GM19468 (cell line): Measurements from ENCODE around the gene IL4.

Source experiments
- ATAC-seq: cut with Tn5 transposase; IDR thresholded peaks from one replicate; pipeline ENCODE4 v1.9.1; 2021; ENCODE audit warnings: mild to moderate bottlenecking, moderate library complexity, moderate number of reproducible peaks; ENCODE audit not compliant: unreplicated experiment; ENCODE audit errors: extremely low read depth

IL4 gene

DNA sequence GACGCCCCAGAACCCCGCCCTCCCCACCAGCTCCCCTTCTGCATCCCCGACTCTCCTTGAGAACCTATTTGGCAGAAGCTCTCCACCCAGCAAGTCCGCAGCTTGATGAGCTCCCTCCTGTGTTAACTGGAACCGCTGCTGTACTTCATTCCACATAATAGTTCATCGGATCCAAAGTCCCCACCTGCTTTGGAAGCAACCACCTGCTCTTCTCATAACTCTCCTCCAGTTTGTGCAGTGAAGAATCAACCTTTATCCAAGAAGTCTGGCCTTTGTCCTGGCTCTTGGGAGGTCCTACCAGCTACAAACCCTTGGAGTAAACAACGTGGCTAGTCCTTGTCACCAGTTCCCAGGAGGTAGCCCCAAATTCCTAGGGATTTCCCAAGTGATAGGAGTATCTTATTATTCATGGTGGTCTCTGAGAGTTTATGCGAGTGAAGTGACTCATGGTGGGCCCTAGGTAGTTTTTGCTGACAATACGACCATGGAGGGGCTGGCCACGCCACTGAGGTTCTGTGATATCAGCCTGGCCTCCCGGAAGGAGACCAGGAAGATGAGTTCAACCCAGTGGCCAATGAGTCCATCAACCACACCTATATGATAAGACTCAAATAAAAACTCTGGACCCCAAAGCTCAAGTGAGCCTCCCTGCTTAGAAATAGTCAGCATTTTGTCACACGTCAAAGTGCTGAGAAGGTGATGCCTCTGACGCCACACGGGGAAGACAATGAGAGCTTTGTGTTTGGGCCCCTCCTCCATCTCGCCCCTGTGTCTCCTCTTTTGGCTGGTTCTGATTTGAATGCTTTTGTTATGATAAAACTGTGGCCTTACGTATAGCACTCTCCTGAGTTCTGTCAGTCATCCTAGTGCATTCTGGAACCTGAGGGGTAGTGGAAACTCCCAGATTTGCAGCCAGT is 3.6 kb upstream of the IL4 start:
- no peak for ATAC-seq

- ATAC-seq: no peak
These were observed 2.8 kb upstream of the IL4 start for GRCh38 chr5:132671000-132671399.

DNA sequence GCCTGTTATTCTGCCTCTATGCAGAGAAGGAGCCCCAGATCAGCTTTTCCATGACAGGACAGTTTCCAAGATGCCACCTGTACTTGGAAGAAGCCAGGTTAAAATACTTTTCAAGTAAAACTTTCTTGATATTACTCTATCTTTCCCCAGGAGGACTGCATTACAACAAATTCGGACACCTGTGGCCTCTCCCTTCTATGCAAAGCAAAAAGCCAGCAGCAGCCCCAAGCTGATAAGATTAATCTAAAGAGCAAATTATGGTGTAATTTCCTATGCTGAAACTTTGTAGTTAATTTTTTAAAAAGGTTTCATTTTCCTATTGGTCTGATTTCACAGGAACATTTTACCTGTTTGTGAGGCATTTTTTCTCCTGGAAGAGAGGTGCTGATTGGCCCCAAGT is 301 bp upstream of the IL4 start:
- ATAC-seq: no peak

GRCh38 chr5:132674671-132675506 is 1.1 kb downstream of the IL4 start:
- peak; percentile 78 for ATAC-seq

DNA sequence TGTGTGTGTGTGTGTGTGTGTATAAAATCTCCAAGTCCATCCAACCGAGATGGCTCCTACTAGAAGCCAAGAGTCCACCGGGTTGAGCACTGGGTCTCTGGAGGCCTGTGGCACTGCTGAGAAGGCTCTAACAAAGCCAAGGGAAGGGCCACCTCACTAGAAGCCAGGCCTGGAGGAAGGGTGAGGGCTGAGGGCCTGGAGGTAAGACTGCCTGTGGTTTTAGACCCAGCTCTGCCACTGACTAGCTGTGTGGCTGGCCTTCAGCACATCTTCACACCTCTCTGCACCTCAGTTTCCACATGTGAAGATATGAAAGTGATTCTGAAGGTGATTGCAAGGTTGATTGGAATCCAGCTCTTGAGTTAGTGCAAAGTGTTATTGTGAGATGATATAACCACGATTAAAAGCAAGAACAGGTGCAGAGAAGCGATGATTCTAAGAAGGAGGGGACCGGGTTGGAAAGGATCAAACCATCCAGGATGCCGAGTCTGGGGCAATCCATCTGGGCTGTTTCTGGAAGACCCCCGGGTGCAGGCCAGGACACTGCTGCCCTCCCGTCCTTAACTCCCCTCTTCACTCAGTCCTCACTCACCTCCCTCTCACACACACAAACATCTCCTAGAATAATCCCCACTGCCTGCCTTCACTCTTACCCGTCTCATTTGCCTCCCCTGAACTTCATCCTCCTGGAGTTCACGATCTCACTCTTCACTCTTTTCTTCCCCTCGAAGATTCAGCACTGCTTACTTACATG is 2.3 kb downstream of the IL4 start:
- no peak for ATAC-seq

GRCh38 chr5:132677191-132677590 is 3.4 kb downstream of the IL4 start:
- ATAC-seq: no peak

- ATAC-seq: no peak
These were observed 4.1 kb downstream of the IL4 start for GRCh38 chr5:132677682-132678400.

- no peak for ATAC-seq
These were observed 4.9 kb downstream of the IL4 start for GRCh38 chr5:132678735-132679134.

DNA sequence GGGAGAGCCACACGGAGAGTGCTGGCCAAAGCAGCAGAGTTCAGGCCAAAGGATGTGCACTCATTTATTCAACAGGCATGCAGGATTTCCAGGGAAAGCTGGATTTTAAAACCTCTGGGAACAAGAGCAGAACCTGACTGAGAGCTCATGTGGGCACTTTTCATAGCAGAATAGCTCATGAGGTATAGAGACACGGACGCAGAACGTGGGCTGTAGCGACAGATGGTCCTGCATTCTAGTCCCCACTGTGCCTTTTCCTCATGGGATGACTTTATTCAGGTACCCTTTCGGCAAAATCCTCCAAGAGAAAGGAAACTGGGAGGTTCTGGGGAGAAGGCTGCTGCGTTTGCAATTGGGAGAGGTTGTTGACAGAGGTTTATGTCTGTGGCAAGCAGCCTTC is 5.4 kb downstream of the IL4 start:
- no peak for ATAC-seq

DNA sequence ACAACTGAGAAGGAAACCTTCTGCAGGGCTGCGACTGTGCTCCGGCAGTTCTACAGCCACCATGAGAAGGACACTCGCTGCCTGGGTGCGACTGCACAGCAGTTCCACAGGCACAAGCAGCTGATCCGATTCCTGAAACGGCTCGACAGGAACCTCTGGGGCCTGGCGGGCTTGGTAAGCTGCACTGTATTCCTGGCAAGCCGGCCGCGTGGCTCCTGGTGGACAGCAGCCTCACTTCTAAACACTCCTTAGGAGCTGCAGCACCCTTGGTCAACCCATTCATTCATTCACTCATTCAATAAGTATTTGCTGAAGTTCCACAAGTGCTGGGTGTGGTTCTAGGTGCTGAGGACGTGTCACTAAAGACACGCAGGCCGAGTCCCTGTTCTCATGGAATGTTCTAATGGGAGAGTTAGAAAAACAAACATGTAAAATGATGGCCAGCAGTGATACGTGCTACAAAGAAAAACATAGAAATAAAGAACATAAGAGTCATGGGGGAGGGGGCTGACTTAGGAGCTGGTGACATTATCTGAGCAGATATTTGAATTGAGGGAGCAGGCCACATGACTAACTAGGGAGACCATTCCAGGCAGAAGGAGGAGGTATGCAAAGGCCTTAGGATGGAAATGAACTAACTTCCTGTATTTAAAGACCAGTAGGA is 6.1 kb downstream of the IL4 start:
- no peak for ATAC-seq

GRCh38 chr5:132680780-132681475 is 7.1 kb downstream of the IL4 start:
- no peak for ATAC-seq

- ATAC-seq: no peak
These were observed 7.7 kb downstream of the IL4 start for GRCh38 chr5:132681476-132681831.

DNA sequence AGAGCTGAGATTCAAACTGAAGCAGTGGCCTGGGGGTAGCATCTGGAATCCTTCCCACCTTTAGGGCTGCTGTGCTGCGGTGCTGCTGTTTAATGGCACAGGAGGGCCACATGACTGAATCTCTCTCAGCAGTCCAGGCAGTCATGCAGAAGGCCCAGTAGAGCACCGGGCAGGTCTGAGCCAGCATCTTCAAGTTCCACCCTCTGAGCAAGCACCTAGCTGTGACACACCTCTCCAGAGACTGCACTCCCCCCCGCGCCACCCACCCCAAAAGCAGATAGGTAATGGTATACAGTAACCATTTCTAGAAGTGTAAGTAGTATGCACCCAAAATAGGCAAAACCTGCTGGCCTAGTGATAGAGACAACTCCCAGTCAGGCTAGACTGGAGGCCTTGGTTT is 8.2 kb downstream of the IL4 start:
- no peak for ATAC-seq

GRCh38 chr5:132684491-132684890 is 10.7 kb downstream of the IL4 start:
- no peak for ATAC-seq

GRCh38 chr5:132684922-132685720 is 11.3 kb downstream of the IL4 start:
- ATAC-seq: no peak

DNA sequence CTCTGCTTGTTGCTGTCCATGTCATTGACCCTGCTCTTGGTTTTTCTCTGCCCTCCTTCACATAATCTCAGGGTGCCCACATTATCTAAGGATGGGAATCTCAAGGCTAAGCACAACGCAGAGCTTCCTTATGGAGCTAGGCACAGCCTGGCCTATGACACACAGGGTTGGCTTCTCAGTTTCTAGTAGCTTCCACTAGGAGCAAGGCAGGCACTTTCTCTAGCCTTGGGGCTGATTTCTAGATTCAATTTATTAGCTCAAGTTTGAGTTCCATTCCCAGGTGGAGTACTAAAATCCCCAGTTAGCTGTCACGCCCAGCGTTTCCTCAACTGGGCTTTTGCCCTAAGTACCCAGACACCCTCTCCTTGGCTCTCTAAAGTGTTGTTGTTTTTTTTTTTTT is 12.4 kb downstream of the IL4 start:
- no peak for ATAC-seq

DNA sequence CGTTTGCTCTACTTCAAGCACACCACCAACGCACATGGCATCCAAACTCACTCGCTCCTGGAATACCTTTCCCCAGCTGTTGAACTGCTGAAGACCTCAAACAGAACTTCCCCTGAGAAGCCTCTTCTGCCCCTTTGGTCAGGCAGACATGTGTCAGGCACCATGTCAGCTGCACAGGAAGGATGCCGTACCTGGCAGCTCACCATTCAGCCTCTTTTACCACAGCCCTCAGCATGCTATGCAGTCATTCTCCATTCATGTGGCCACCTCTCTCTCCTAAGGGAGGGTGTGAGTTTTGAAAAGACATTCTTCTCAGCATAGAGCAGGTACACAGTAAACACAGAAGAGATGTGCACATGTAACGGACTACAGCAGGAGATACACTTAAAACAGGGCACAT is 14.2 kb downstream of the IL4 start:
- ATAC-seq: no peak
